RWPE1 (cell line): ENCODE results near the gene CAPZB.
A peak's percentile ranks its signal among the peaks of the same experiment; 100 is the strongest.

Experiments
- CTCF ChIA-PET: fragments of 350-600 bp; sonication (Branson Sonifier 250); formaldehyde crosslinking; extraction: SDS; loops from one replicate; lab custom pipeline; 2021; lab: Yijun Ruan, JAX
- POLR2A ChIA-PET: fragments of 400-600 bp; formaldehyde crosslinking; extraction: SDS; loops from one replicate; lab custom pipeline; 2020; ENCODE audit warnings: antibody characterized with exemption; ENCODE audit not compliant: low non-redundant PET; lab: Yijun Ruan, JAX
- DNase-seq: peaks from one replicate; pipeline ENCODE4 v3.0.0; 2012; ENCODE audit warnings: low spot score
- H3K27ac ChIP-seq: fragments of 450-650 bp; 2 replicates; pipeline ENCODE4 v1.5.1; 2017
- TF ChIP-seq, protein P1 (sequence below): fragments of 450-650 bp; conservative IDR thresholded peaks from 2 replicates; pipeline ENCODE4 v1.5.1; 2017; ENCODE audit warnings: low read depth, mild to moderate bottlenecking

Gene CAPZB

GRCh38 chr1:19464696-19465095 is 20.6 kb downstream of the CAPZB start:
- no peak for DNase-seq
- H3K27ac ChIP-seq, result no peak overlapping the region
- TF ChIP-seq, protein P1, sequence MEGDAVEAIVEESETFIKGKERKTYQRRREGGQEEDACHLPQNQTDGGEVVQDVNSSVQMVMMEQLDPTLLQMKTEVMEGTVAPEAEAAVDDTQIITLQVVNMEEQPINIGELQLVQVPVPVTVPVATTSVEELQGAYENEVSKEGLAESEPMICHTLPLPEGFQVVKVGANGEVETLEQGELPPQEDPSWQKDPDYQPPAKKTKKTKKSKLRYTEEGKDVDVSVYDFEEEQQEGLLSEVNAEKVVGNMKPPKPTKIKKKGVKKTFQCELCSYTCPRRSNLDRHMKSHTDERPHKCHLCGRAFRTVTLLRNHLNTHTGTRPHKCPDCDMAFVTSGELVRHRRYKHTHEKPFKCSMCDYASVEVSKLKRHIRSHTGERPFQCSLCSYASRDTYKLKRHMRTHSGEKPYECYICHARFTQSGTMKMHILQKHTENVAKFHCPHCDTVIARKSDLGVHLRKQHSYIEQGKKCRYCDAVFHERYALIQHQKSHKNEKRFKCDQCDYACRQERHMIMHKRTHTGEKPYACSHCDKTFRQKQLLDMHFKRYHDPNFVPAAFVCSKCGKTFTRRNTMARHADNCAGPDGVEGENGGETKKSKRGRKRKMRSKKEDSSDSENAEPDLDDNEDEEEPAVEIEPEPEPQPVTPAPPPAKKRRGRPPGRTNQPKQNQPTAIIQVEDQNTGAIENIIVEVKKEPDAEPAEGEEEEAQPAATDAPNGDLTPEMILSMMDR, result no peak
- CTCF ChIA-PET, result interaction anchor here (1.0 kb wide), 1 partner anchor 189 kb away, joined by 3 read pairs; no protein-coding TSS in a partner anchor
- POLR2A ChIA-PET, result no interaction called here

- ChIA-PET POLR2A (no interaction called here), CTCF (interaction anchor here (0.8 kb wide), 1 partner anchor 68 kb away, joined by 3 read pairs; no protein-coding TSS in a partner anchor)
- TF ChIP-seq, protein P1, result no peak
- H3K27ac ChIP-seq, result peak overlapping the region; percentile 33; the same call in 1 of the 2 replicates
- DNase-seq, result no peak
Observed at GRCh38 chr1:19463504-19463803, 21.9 kb downstream of the CAPZB start.

DNA sequence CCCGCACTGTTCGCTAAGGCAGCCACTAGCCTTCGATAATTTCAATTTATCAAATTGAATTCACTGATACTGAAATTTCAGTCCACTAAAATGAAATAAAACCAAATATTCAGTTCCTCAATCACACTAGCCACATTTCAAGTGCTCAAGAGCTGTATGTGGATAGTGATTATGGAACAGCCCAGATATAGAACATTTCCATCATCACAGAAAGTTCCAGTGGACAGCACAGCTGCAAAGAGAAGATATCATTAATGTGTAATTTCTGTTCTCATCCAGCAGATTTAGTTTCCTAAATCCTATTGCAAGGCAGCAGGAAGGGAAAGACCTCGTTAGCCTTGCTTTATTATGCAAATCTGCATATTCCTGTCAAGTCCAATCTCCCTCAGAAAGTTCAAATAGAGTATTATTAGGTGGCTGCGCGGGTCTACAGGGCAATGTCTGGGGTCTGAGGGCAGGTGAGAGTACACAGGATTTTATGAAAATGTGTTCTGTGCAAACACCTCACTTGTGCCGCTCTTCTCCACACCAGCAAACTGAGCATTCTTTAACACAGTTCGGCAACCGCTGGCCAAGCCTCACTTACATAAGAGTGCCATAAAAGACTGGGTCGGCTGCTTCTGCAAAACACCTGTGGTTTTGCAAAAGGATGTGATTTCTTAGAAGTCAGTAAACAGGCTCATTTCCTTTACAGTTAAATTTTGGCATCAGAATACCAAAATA is 22.4 kb downstream of the CAPZB start:
- POLR2A ChIA-PET, result no interaction called here
- no peak for DNase-seq
- peak overlapping the region; percentile 33; the same call in 1 of the 2 replicates for H3K27ac ChIP-seq
- TF ChIP-seq, protein P1, result no peak
- CTCF ChIA-PET, result interaction anchor here (0.8 kb wide), 1 partner anchor 68 kb away, joined by 3 read pairs; no protein-coding TSS in a partner anchor

DNA sequence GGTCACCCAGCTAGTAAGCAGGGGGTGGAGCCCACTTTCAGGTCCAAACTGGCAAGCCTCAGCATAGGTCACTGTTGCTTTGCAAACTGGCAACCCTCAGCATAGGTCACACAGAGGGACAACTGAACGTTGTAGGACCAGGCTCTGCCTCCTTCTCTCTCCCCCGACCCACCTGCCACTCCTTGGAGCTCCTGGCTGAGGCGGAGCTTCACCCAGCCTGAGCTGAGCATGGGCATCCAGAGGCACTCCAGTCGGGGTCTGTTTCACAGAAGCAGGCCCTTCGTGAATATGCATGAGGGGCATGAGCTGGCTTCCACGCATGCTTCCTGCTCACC is 24.2 kb downstream of the CAPZB start:
- CTCF ChIA-PET, result interaction anchor here (0.9 kb wide), 1 partner anchor 121 kb away, joined by 4 read pairs; no protein-coding TSS in a partner anchor
- no peak for DNase-seq
- H3K27ac ChIP-seq, result 0 out of 2 replicates have a peak overlapping the region, but pooled peaks have one; percentile 8
- TF ChIP-seq, protein P1, result no peak
- POLR2A ChIA-PET, result no interaction called here

DNA sequence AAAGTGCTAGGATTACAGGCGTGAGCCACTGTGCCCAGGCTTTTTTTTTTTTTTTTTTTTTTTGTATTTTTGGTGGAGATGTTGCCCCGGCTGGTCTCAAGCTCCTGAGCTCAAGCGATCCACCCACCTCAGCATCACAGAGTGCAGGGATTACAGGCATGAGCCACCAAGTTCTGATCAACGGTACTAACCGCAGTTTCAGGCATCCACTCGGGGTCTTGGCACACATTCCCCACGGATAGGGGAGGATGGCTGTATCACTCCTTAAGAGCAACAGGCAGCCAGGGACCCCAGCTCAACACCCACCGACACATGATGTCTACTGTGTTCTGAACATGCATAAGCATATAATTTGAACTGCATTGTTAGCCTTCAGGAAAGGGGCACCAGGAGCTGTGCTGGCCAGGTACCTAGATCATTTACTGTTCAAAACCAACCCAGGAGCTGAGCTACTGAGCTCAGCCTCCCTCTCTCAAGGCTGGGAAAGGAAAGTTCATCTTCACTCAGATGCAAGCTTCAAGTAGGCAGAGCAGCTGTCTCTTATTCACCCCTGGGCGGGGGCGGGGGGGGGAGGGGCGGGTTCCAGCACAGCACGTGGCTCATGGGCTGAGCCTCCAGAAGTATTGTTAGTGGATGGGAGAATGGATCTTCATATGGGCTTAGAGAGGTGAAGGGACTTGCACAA is 24.7 kb downstream of the CAPZB start:
- ChIA-PET CTCF (interaction anchor here (0.6 to 0.9 kb wide), 2 partner anchors 10 to 122 kb away, joined by 3 to 4 read pairs; no protein-coding TSS in a partner anchor), POLR2A (no interaction called here)
- TF ChIP-seq, protein P1, result no peak
- DNase-seq, result no peak
- 0 out of 2 replicates have a peak overlapping the region, but pooled peaks have one; percentile 8 for H3K27ac ChIP-seq

- DNase-seq, result no peak
- TF ChIP-seq, protein P1, result no peak
- peak overlapping the region; percentile 39 for H3K27ac ChIP-seq
- ChIA-PET POLR2A (no interaction called here), CTCF (no interaction called here)
Observed at GRCh38 chr1:19458815-19459417, 26.4 kb downstream of the CAPZB start.
